ENCODE results near the gene ERI3. TPM values are rescaled to one million over a fixed set of nuclear protein-coding genes. Genes with fewer than 3 reads are reported as not detected.

Gene ERI3
- total and polyA plus RNA-seq, 2 donors (not counting 3 experiments of a cell fraction or from before 2014, with no cell fraction given) = 45.3 to 94.0 TPM

GRCh38 chr1:44276901-44277300, 78.2 kb downstream of the ERI3 start:
- Histone ChIP-seq H3K9me3 (replicated peaks; ENCODE audit: control insufficient read depth, insufficient read depth, low read length) (no peaks in the 10 kb centered on the region), H3K9ac (replicated peaks; ENCODE audit: extremely low read depth, insufficient read depth, low read length) (no peak overlapping the region), H3K36me3 (ENCODE audit: control insufficient read depth in 2 of 2, extremely low read depth in 1 of 2, insufficient read depth in 2 of 2, low read length in 2 of 2) (peaks cover 0 to 2% of the 10 kb centered on the region in 2 experiments), H3K4me2 (ENCODE audit: insufficient read depth, low read length) (no peak overlapping the region), H3K27ac (ENCODE audit: insufficient read depth, low read depth, low read length) (no peak overlapping the region), H4K20me1 (replicated peaks; ENCODE audit: control insufficient read depth, extremely low read depth, insufficient read depth, low read length) (no peaks in the 10 kb centered on the region), H3K4me3 (replicated peaks in 1 of 3; ENCODE audit: insufficient read depth in 1 of 3, low read depth in 1 of 3, low read length in 3 of 3) (no peak overlapping the region), H3K9me1 (replicated peaks; ENCODE audit: control insufficient read depth, extremely low read depth, insufficient read depth, low read length) (no peaks in the 10 kb centered on the region), H3K4me1 (ENCODE audit: control insufficient read depth, extremely low read depth, insufficient read depth, low read length) (no peaks in the 10 kb centered on the region), H3K27me3 (ENCODE audit: control insufficient read depth in 2 of 2, insufficient read depth in 2 of 2, low read length in 2 of 2) (no peaks in the 10 kb centered on the region), H3K79me2 (ENCODE audit: control insufficient read depth, insufficient read depth, low read length) (no peaks in the 10 kb centered on the region), H2AFZ (ENCODE audit: low read depth, low read length) (no peak overlapping the region)
- dilution Hi-C loops (cut with MboI; ENCODE audit: extremely low pct_ligation_motif_present, low sequenced_read_pairs) = no loop called here
- ChIA-PET CTCF (interaction anchor here (1.5 kb wide), 1 partner anchor 13 kb away, joined by 4 read pairs; no protein-coding TSS in a partner anchor), POLR2A (no interaction called here)
- intact Hi-C loops (cut with micrococcal nuclease) = no loop called here
- no peak for FAIRE-seq
- DNase-seq (ENCODE audit: low read depth, low spot score) = no peak
- TF ChIP-seq EZH2 (IDR thresholded peaks at IDR 0.05; ENCODE audit: borderline replicate concordance, low read depth, low read length, severe bottlenecking) (no peak), MYC (IDR thresholded peaks at IDR 0.05; ENCODE audit: low read depth, low read length) (no peak), JUN (IDR thresholded peaks at IDR 0.05; ENCODE audit: borderline replicate concordance, insufficient read depth, insufficient read length, low read depth) (no peak), POLR2A (IDR thresholded peaks at IDR 0.05; ENCODE audit: low read depth, low read length) (no peak), MAX (IDR thresholded peaks at IDR 0.05; ENCODE audit: insufficient read depth, insufficient read length) (no peak), POLR2AphosphoS5 (IDR thresholded peaks at IDR 0.05; ENCODE audit: insufficient read depth, low read depth, low read length) (no peak), FOS (IDR thresholded peaks at IDR 0.05; ENCODE audit: borderline replicate concordance, insufficient read depth, low read length) (no peak), GATA2 (IDR thresholded peaks at IDR 0.05; ENCODE audit: insufficient read depth, insufficient read length, low read depth, low read length) (no peak)
- TF ChIP-seq, protein P1, sequence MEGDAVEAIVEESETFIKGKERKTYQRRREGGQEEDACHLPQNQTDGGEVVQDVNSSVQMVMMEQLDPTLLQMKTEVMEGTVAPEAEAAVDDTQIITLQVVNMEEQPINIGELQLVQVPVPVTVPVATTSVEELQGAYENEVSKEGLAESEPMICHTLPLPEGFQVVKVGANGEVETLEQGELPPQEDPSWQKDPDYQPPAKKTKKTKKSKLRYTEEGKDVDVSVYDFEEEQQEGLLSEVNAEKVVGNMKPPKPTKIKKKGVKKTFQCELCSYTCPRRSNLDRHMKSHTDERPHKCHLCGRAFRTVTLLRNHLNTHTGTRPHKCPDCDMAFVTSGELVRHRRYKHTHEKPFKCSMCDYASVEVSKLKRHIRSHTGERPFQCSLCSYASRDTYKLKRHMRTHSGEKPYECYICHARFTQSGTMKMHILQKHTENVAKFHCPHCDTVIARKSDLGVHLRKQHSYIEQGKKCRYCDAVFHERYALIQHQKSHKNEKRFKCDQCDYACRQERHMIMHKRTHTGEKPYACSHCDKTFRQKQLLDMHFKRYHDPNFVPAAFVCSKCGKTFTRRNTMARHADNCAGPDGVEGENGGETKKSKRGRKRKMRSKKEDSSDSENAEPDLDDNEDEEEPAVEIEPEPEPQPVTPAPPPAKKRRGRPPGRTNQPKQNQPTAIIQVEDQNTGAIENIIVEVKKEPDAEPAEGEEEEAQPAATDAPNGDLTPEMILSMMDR (IDR thresholded peaks at IDR 0.05; ENCODE audit: extremely low read depth in 1 of 2, insufficient read depth in 1 of 2, low read depth in 1 of 2, low read length in 2 of 2) = no peak
- BruUV-seq (replicated peaks) = no TSS peak

Measured in endothelial cell of umbilical vein (primary cell).